HEK293 (cell line): ENCODE results near the gene DENND1A.

Source experiments
- CTCF ChIA-PET: fragments of 350-600 bp; formaldehyde crosslinking; extraction: SDS; loops from one replicate; lab custom pipeline; 2021; ENCODE audit warnings: antibody characterized with exemption; lab: Yijun Ruan, JAX
- POLR2A ChIA-PET: fragments of 300-600 bp; formaldehyde crosslinking; extraction: SDS; loops from one replicate; lab custom pipeline; 2020; ENCODE audit warnings: antibody characterized with exemption, inconsistent platforms; lab: Yijun Ruan, JAX
- H3K27ac ChIP-seq: fragments of 200-500 bp; sonication (Bioruptor generic); 2 replicates; pipeline ENCODE4 v1.5.1; 2014; ENCODE audit warnings: low read depth, low read length, control low read depth, inconsistent platforms; ENCODE audit errors: extremely low read depth
- H3K36me3 ChIP-seq, 2 experiments: fragments of 200-500 bp in 1 of 2; sonication (Bioruptor generic) in 1 of 2; 1 replicate in 1 of 2; 2 replicates in 1 of 2; pipeline ENCODE4 v1.5.1; 2014 to 2017; ENCODE audit warnings: inconsistent platforms in 2 of 2, low read length in 2 of 2; ENCODE audit not compliant: control insufficient read depth in 2 of 2, insufficient read depth in 1 of 2
- H3K4me1 ChIP-seq: fragments of 200-500 bp; sonication (Bioruptor generic); 2 replicates; pipeline ENCODE4 v1.5.1; 2014; ENCODE audit warnings: mild to moderate bottlenecking, low read length, inconsistent platforms; ENCODE audit not compliant: control insufficient read depth, insufficient read depth
- H3K4me3 ChIP-seq: 2 replicates; pipeline ENCODE4 v1.5.1; 2011; ENCODE audit warnings: low read depth, mild to moderate bottlenecking, control low read depth, low read length, moderate library complexity
- H3K9me3 ChIP-seq: fragments of 200-500 bp; sonication (Bioruptor generic); 2 replicates; pipeline ENCODE4 v1.5.1; 2014; ENCODE audit warnings: low read depth, low read length, inconsistent platforms; ENCODE audit not compliant: control insufficient read depth, insufficient read depth
- KLF9 ChIP-seq: fragments of 450-650 bp; formaldehyde crosslinking; IDR thresholded peaks from 2 replicates; pipeline ENCODE4 v1.5.1; 2016; ENCODE audit warnings: missing biosample characterization, missing genetic modification characterization, low read depth
- SALL2 ChIP-seq: fragments of 450-650 bp; formaldehyde crosslinking; IDR thresholded peaks from 2 replicates; pipeline ENCODE4 v1.5.0; 2017; ENCODE audit warnings: missing biosample characterization, mild to moderate bottlenecking, missing genetic modification characterization, borderline replicate concordance
- ZNF26 ChIP-seq: fragments of 450-650 bp; formaldehyde crosslinking; IDR thresholded peaks from 2 replicates; pipeline ENCODE4 v1.5.1; 2016; ENCODE audit warnings: missing biosample characterization, missing genetic modification characterization
- ZNF266 ChIP-seq: fragments of 450-650 bp; formaldehyde crosslinking; IDR thresholded peaks from 2 replicates; pipeline ENCODE4 v1.5.1; 2016; ENCODE audit warnings: missing biosample characterization, missing genetic modification characterization, low read depth
- ZNF350 ChIP-seq: fragments of 450-650 bp; formaldehyde crosslinking; IDR thresholded peaks from 2 replicates; pipeline ENCODE4 v1.5.0; 2017; ENCODE audit warnings: missing biosample characterization, mild to moderate bottlenecking, missing genetic modification characterization
- ZNF354C ChIP-seq: fragments of 450-650 bp; formaldehyde crosslinking; IDR thresholded peaks from 2 replicates; pipeline ENCODE4 v1.5.1; 2016; ENCODE audit warnings: missing biosample characterization, missing genetic modification characterization, low read depth, borderline replicate concordance
- ZNF366 ChIP-seq: fragments of 450-650 bp; formaldehyde crosslinking; conservative IDR thresholded peaks from 2 replicates; pipeline ENCODE4 v1.5.1; 2016; ENCODE audit warnings: missing biosample characterization, missing genetic modification characterization
- ZNF518A ChIP-seq: fragments of 450-650 bp; formaldehyde crosslinking; conservative IDR thresholded peaks from 2 replicates; pipeline ENCODE4 v1.5.1; 2016; ENCODE audit warnings: low read depth, missing biosample characterization, missing genetic modification characterization
- ZNF785 ChIP-seq: fragments of 450-650 bp; formaldehyde crosslinking; IDR thresholded peaks from 2 replicates; pipeline ENCODE4 v1.5.1; 2016; ENCODE audit warnings: missing biosample characterization, missing genetic modification characterization
- TF ChIP-seq, protein P1 (sequence below): fragments of 450-650 bp; IDR thresholded peaks from 2 replicates; pipeline ENCODE4 v1.5.1; 2018; ENCODE audit warnings: missing biosample characterization, missing genetic modification characterization

Gene DENND1A

GRCh38 chr9:123589361-123590239 is 340.3 kb downstream of the DENND1A start:
- H3K36me3 ChIP-seq, result no peaks in the 10 kb centered on the region
- peaks cover 3% of the 10 kb centered on the region; the same call in 1 of the 2 replicates for H3K4me1 ChIP-seq
- ChIA-PET POLR2A (no interaction called here), CTCF (interaction anchor here (0.8 kb wide), 1 partner anchor 9 kb away, joined by 3 read pairs; no protein-coding TSS in a partner anchor)
- H3K9me3 ChIP-seq, result no peaks in the 10 kb centered on the region
- no peak overlapping the region for H3K27ac ChIP-seq
- H3K4me3 ChIP-seq, result no peak overlapping the region
- no peak for TF ChIP-seq ZNF366 (tag by site-specific recombination)

- ChIA-PET POLR2A (no interaction called here), CTCF (interaction anchor here (0.6 kb wide), 1 partner anchor 252 kb away, joined by 3 read pairs; no protein-coding TSS in a partner anchor)
- Histone ChIP-seq H3K4me1 (peaks cover 3% of the 10 kb centered on the region; the same call in 1 of the 2 replicates), H3K36me3 (peaks cover 0 to 6% of the 10 kb centered on the region in 2 experiments; a peak in 1 of 3 replicates), H3K9me3 (no peaks in the 10 kb centered on the region), H3K27ac (no peak overlapping the region), H3K4me3 (no peak overlapping the region)
- TF ChIP-seq KLF9 (tag by site-specific recombination), result no peak
- TF ChIP-seq ZNF785 (tag by site-specific recombination), result no peak
- TF ChIP-seq ZNF26 (tag by site-specific recombination), result no peak
- TF ChIP-seq, protein P1, sequence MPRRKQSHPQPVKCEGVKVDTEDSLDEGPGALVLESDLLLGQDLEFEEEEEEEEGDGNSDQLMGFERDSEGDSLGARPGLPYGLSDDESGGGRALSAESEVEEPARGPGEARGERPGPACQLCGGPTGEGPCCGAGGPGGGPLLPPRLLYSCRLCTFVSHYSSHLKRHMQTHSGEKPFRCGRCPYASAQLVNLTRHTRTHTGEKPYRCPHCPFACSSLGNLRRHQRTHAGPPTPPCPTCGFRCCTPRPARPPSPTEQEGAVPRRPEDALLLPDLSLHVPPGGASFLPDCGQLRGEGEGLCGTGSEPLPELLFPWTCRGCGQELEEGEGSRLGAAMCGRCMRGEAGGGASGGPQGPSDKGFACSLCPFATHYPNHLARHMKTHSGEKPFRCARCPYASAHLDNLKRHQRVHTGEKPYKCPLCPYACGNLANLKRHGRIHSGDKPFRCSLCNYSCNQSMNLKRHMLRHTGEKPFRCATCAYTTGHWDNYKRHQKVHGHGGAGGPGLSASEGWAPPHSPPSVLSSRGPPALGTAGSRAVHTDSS (tag by site-specific recombination), result no peak
- no peak for TF ChIP-seq ZNF350 (tag by site-specific recombination)
- TF ChIP-seq ZNF518A, result no peak
- TF ChIP-seq ZNF266, result no peak
- no peak for TF ChIP-seq SALL2 (tag by site-specific recombination)
- TF ChIP-seq ZNF354C (tag by site-specific recombination), result no peak
These were observed 343.7 kb downstream of the DENND1A start for GRCh38 chr9:123586275-123586674.
